PFSK-1 (cell line): Measurements from ENCODE around the gene FNIP1.

ENCODE experiments used
- FOXP2 ChIP-seq: optimal IDR thresholded peaks from 2 replicates; pipeline ENCODE3; 2011; ENCODE audit warnings: borderline replicate concordance, control low read depth, inconsistent platforms; ENCODE audit not compliant: insufficient read depth; ENCODE audit errors: extremely low read length, extremely low read depth
- POLR2AphosphoS5 ChIP-seq: IDR thresholded peaks from 2 replicates; pipeline ENCODE4 v1.6.1; 2012; ENCODE audit warnings: low read depth, mild to moderate bottlenecking, control low read depth, low read length, moderate library complexity
- REST ChIP-seq, 2 experiments: IDR thresholded peaks; 2 replicates each; pipeline versions ENCODE4 v1.6.1 to v1.8.0; 2011 to 2012; ENCODE audit warnings: low read depth in 2 of 2, low read length in 2 of 2, control low read depth in 1 of 2, inconsistent platforms in 1 of 2, mild to moderate bottlenecking in 1 of 2, moderate library complexity in 1 of 2; ENCODE audit not compliant: insufficient read depth in 1 of 2
- SIN3A ChIP-seq: IDR thresholded peaks from 2 replicates; pipeline ENCODE4 v1.6.1; 2012; ENCODE audit warnings: mild to moderate bottlenecking, low read length, moderate library complexity, borderline replicate concordance; ENCODE audit not compliant: insufficient read depth
- TAF1 ChIP-seq: IDR thresholded peaks from 2 replicates; pipeline ENCODE4 v1.6.1; 2012; ENCODE audit warnings: low read length, control low read depth, borderline replicate concordance; ENCODE audit not compliant: insufficient read depth

Gene FNIP1

GRCh38 chr5:131644370-131644769 lies 152.4 kb downstream of the FNIP1 start:
- TF ChIP-seq REST (IDR thresholded peaks at IDR 0.05; ENCODE audit: insufficient read depth in 1 of 2, low read depth in 2 of 2, low read length in 2 of 2) = no peak
- TF ChIP-seq FOXP2 = no peak
- no peak for TF ChIP-seq SIN3A
- TF ChIP-seq TAF1 = no peak
- TF ChIP-seq POLR2AphosphoS5 = no peak

- no peak for TF ChIP-seq REST (IDR thresholded peaks at IDR 0.05; ENCODE audit: insufficient read depth in 1 of 2, low read depth in 2 of 2, low read length in 2 of 2)
- no peak for TF ChIP-seq FOXP2
- no peak for TF ChIP-seq SIN3A
- no peak for TF ChIP-seq POLR2AphosphoS5
- TF ChIP-seq TAF1 = no peak
Observed at GRCh38 chr5:131641494-131641893, 155.3 kb downstream of the FNIP1 start.

GRCh38 chr5:131640043-131640856 lies 156.6 kb downstream of the FNIP1 start:
- TF ChIP-seq POLR2AphosphoS5 (no peak), REST (IDR thresholded peaks at IDR 0.05; ENCODE audit: insufficient read depth in 1 of 2, low read depth in 2 of 2, low read length in 2 of 2) (no peak), TAF1 (no peak), SIN3A (no peak), FOXP2 (no peak)

GRCh38 chr5:131639148-131639547 lies 157.7 kb downstream of the FNIP1 start:
- TF ChIP-seq FOXP2 (no peak), TAF1 (no peak), POLR2AphosphoS5 (no peak), REST (IDR thresholded peaks at IDR 0.05; ENCODE audit: insufficient read depth in 1 of 2, low read depth in 2 of 2, low read length in 2 of 2) (no peak), SIN3A (no peak)
